Immature natural killer cell (primary cell): ENCODE data around the gene LANCL3. TPM values are rescaled to one million over a fixed set of nuclear protein-coding genes. Genes with fewer than 3 reads are reported as not detected.
"Not testable (repeated sequence)": the region's sequence is repeated elsewhere in the genome, so short reads cannot be mapped to it uniquely, and the experiment has no call there.

Experiments
- DNase-seq, 3 donors: peaks; one replicate each; pipeline ENCODE4 v3.0.0; 2022; ENCODE audit warnings: mixed read lengths in 1 of 3
- H3K27ac Mint-ChIP-seq, 6 donors: one replicate each; pipeline ENCODE4 v1.8.0; 2020; ENCODE audit warnings: mixed read lengths in 6 of 6, mild to moderate bottlenecking in 5 of 6, inconsistent platforms in 4 of 6, moderate library complexity in 3 of 6
- H3K27me3 Mint-ChIP-seq, 3 donors: one replicate each; pipeline ENCODE4 v1.8.0; 2020 to 2021; ENCODE audit warnings: low read depth in 3 of 3, mild to moderate bottlenecking in 3 of 3, mixed read lengths in 3 of 3, moderate library complexity in 3 of 3, inconsistent platforms in 1 of 3
- H3K36me3 Mint-ChIP-seq, 3 donors: one replicate each; pipeline ENCODE4 v1.8.0; 2020; ENCODE audit warnings: mixed read lengths in 3 of 3, inconsistent platforms in 2 of 3, mild to moderate bottlenecking in 2 of 3
- H3K4me1 Mint-ChIP-seq, 2 donors: one replicate each; pipeline ENCODE4 v1.8.0; 2020; ENCODE audit warnings: inconsistent platforms in 2 of 2, mild to moderate bottlenecking in 2 of 2, mixed read lengths in 2 of 2, moderate library complexity in 1 of 2
- H3K4me3 Mint-ChIP-seq, 5 donors: one replicate each; pipeline ENCODE4 v1.8.0; 2020; ENCODE audit warnings: mild to moderate bottlenecking in 5 of 5, mixed read lengths in 5 of 5, inconsistent platforms in 3 of 5, moderate library complexity in 3 of 5
- H3K9me3 Mint-ChIP-seq, 6 donors: one replicate each; pipeline ENCODE4 v1.8.0; 2020; ENCODE audit warnings: mild to moderate bottlenecking in 6 of 6, mixed read lengths in 6 of 6, inconsistent platforms in 4 of 6, moderate library complexity in 3 of 6
- polyA plus RNA-seq, 3 donors: library from polyadenylated mRNA; unstranded; fragments of 300-500 nt; fragmentation: Illumina TruSeq; gene quantifications; one replicate each; pipeline ENCODE4 v1.2.3, GENCODE V29; 2021

LANCL3 gene
- polyA plus RNA-seq, 3 donors from 2014 or later: 0.21 to 1.1 (median 1.0) TPM

- H3K4me3 Mint-ChIP-seq, H3K27ac Mint-ChIP-seq, H3K36me3 Mint-ChIP-seq, H3K4me1 Mint-ChIP-seq, H3K27me3 Mint-ChIP-seq, H3K9me3 Mint-ChIP-seq, DNase-seq: not testable (repeated sequence)
These were observed 15.9 kb downstream of the LANCL3 start for GRCh38 chrX:37587337-37587736.

- peaks cover 0 to 3% (median 2%) of the 10 kb centered on the region in 3 donors for H3K27me3 Mint-ChIP-seq
- H3K36me3 Mint-ChIP-seq: peaks cover 0 to 3% (median 0%) of the 10 kb centered on the region in 3 donors
- no peaks in the 10 kb centered on the region for H3K9me3 Mint-ChIP-seq
- no peak overlapping the region for H3K27ac Mint-ChIP-seq
- no peak overlapping the region for H3K4me3 Mint-ChIP-seq
- no peak for DNase-seq
- H3K4me1 Mint-ChIP-seq: no peaks in the 10 kb centered on the region
These were observed 18.6 kb downstream of the LANCL3 start for GRCh38 chrX:37590047-37590446.

- Mint-ChIP-seq H3K4me3 (no peak overlapping the region), H3K27ac (no peak overlapping the region), H3K36me3 (no peaks in the 10 kb centered on the region), H3K27me3 (peaks cover 0 to 4% (median 0%) of the 10 kb centered on the region in 3 donors), H3K4me1 (no peaks in the 10 kb centered on the region), H3K9me3 (no peaks in the 10 kb centered on the region)
- DNase-seq: no peak
These were observed 23.4 kb downstream of the LANCL3 start for GRCh38 chrX:37594755-37595382.

- no peak for DNase-seq
- Mint-ChIP-seq H3K4me1 (peaks cover 0 to 7% of the 10 kb centered on the region in 2 donors), H3K36me3 (no peaks in the 10 kb centered on the region), H3K9me3 (no peaks in the 10 kb centered on the region), H3K27me3 (peaks cover 0 to 8% (median 2%) of the 10 kb centered on the region in 3 donors), H3K27ac (no peak overlapping the region), H3K4me3 (no peak overlapping the region)
These were observed 28.3 kb downstream of the LANCL3 start for GRCh38 chrX:37599729-37600128.

GRCh38 chrX:37603938-37604409 is 32.5 kb downstream of the LANCL3 start:
- DNase-seq: no peak
- no peaks in the 10 kb centered on the region for H3K9me3 Mint-ChIP-seq
- no peak overlapping the region for H3K4me3 Mint-ChIP-seq
- H3K27me3 Mint-ChIP-seq: peaks cover 2 to 11% (median 2%) of the 10 kb centered on the region in 3 donors
- peaks cover 0 to 7% (median 0%) of the 10 kb centered on the region in 3 donors for H3K36me3 Mint-ChIP-seq
- H3K4me1 Mint-ChIP-seq: peaks cover 0 to 9% of the 10 kb centered on the region in 2 donors
- no peak overlapping the region for H3K27ac Mint-ChIP-seq

GRCh38 chrX:37607243-37607642 is 35.8 kb downstream of the LANCL3 start:
- H3K4me1 Mint-ChIP-seq: peaks cover 0 to 9% of the 10 kb centered on the region in 2 donors
- no peak for DNase-seq
- peaks cover 2 to 5% (median 2%) of the 10 kb centered on the region in 3 donors for H3K27me3 Mint-ChIP-seq
- H3K9me3 Mint-ChIP-seq: no peaks in the 10 kb centered on the region
- H3K36me3 Mint-ChIP-seq: peaks cover 0 to 7% (median 0%) of the 10 kb centered on the region in 3 donors
- H3K4me3 Mint-ChIP-seq: no peak overlapping the region
- H3K27ac Mint-ChIP-seq: no peak overlapping the region

- H3K36me3 Mint-ChIP-seq: peaks cover 0 to 7% (median 0%) of the 10 kb centered on the region in 3 donors
- H3K9me3 Mint-ChIP-seq: no peaks in the 10 kb centered on the region
- DNase-seq: no peak
- no peak overlapping the region for H3K27ac Mint-ChIP-seq
- H3K27me3 Mint-ChIP-seq: peaks cover 2 to 5% (median 2%) of the 10 kb centered on the region in 3 donors
- peaks cover 0 to 9% of the 10 kb centered on the region in 2 donors for H3K4me1 Mint-ChIP-seq
- no peak overlapping the region for H3K4me3 Mint-ChIP-seq
These were observed 36.7 kb downstream of the LANCL3 start for GRCh38 chrX:37608156-37608555.

- Mint-ChIP-seq H3K27ac (no peak overlapping the region), H3K4me3 (no peak overlapping the region), H3K36me3 (peaks cover 0 to 7% (median 0%) of the 10 kb centered on the region in 3 donors), H3K27me3 (peaks cover 1 to 5% (median 2%) of the 10 kb centered on the region in 3 donors), H3K4me1 (peaks cover 0 to 2% of the 10 kb centered on the region in 2 donors), H3K9me3 (no peaks in the 10 kb centered on the region)
- no peak for DNase-seq
These were observed 38.3 kb downstream of the LANCL3 start for GRCh38 chrX:37609727-37610126.

- Mint-ChIP-seq H3K36me3 (no peaks in the 10 kb centered on the region), H3K27ac (no peak overlapping the region), H3K4me1 (peaks cover 11 to 15% of the 10 kb centered on the region in 2 donors), H3K27me3 (peaks cover 0 to 2% (median 1%) of the 10 kb centered on the region in 3 donors), H3K4me3 (no peak overlapping the region), H3K9me3 (no peaks in the 10 kb centered on the region)
- no peak for DNase-seq
These were observed 42.5 kb downstream of the LANCL3 start for GRCh38 chrX:37613933-37614332.

GRCh38 chrX:37627602-37628001 is 56.1 kb downstream of the LANCL3 start:
- peaks cover 0 to 2% (median 0%) of the 10 kb centered on the region in 6 donors for H3K9me3 Mint-ChIP-seq
- H3K27me3 Mint-ChIP-seq: peaks cover 0 to 2% (median 0%) of the 10 kb centered on the region in 3 donors
- no peaks in the 10 kb centered on the region for H3K4me1 Mint-ChIP-seq
- H3K36me3 Mint-ChIP-seq: no peaks in the 10 kb centered on the region
- H3K27ac Mint-ChIP-seq: no peak overlapping the region
- no peak overlapping the region for H3K4me3 Mint-ChIP-seq
- no peak for DNase-seq

GRCh38 chrX:37638047-37638446 is 66.6 kb downstream of the LANCL3 start:
- Mint-ChIP-seq H3K4me3 (no peak overlapping the region), H3K4me1 (no peaks in the 10 kb centered on the region), H3K27me3 (peaks cover 0 to 4% (median 0%) of the 10 kb centered on the region in 3 donors), H3K9me3 (no peaks in the 10 kb centered on the region), H3K36me3 (no peaks in the 10 kb centered on the region), H3K27ac (no peak overlapping the region)
- no peak for DNase-seq

GRCh38 chrX:37640142-37640541 is 68.7 kb downstream of the LANCL3 start:
- Mint-ChIP-seq H3K27me3 (peaks cover 0 to 3% (median 3%) of the 10 kb centered on the region in 3 donors), H3K27ac (no peak overlapping the region), H3K36me3 (no peaks in the 10 kb centered on the region), H3K4me1 (no peaks in the 10 kb centered on the region), H3K9me3 (no peaks in the 10 kb centered on the region), H3K4me3 (no peak overlapping the region)
- DNase-seq: no peak

GRCh38 chrX:37641859-37642258 is 70.4 kb downstream of the LANCL3 start:
- Mint-ChIP-seq H3K27ac (no peak overlapping the region), H3K4me1 (no peaks in the 10 kb centered on the region), H3K4me3 (no peak overlapping the region), H3K9me3 (no peaks in the 10 kb centered on the region), H3K36me3 (no peaks in the 10 kb centered on the region), H3K27me3 (peaks cover 0 to 3% (median 0%) of the 10 kb centered on the region in 3 donors)
- no peak for DNase-seq

GRCh38 chrX:37644381-37645305 is 73.2 kb downstream of the LANCL3 start:
- peaks cover 0 to 5% (median 4%) of the 10 kb centered on the region in 3 donors for H3K36me3 Mint-ChIP-seq
- H3K9me3 Mint-ChIP-seq: no peaks in the 10 kb centered on the region
- DNase-seq: no peak
- peaks cover 0 to 3% (median 0%) of the 10 kb centered on the region in 3 donors for H3K27me3 Mint-ChIP-seq
- H3K27ac Mint-ChIP-seq: no peak overlapping the region
- no peak overlapping the region for H3K4me3 Mint-ChIP-seq
- H3K4me1 Mint-ChIP-seq: no peaks in the 10 kb centered on the region
